ENCODE data around the gene ALDH8A1. TPM values are rescaled to one million over a fixed set of nuclear protein-coding genes. Genes with fewer than 3 reads are reported as not detected.

ALDH8A1 gene, protein sequence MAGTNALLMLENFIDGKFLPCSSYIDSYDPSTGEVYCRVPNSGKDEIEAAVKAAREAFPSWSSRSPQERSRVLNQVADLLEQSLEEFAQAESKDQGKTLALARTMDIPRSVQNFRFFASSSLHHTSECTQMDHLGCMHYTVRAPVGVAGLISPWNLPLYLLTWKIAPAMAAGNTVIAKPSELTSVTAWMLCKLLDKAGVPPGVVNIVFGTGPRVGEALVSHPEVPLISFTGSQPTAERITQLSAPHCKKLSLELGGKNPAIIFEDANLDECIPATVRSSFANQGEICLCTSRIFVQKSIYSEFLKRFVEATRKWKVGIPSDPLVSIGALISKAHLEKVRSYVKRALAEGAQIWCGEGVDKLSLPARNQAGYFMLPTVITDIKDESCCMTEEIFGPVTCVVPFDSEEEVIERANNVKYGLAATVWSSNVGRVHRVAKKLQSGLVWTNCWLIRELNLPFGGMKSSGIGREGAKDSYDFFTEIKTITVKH
- 13.7 TPM for total RNA-seq

DNA sequence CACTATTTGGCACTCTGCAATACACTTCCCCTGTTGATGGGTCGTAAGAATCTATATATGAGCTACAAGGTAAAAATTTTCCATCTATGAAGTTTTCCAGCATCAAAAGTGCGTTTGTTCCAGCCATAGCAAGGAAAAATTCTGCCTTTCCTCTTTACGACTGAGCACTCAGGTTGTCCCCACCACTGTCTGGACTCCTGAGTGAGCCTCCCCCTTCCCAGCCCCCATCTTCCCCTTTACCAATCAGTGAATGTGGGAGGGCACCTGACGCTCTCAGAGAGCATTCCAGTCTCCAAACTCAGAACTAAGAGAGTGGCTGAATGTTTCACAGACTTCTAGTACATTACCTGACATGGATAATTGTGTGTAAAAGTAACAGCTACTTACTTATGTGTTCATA, at the start of gene ALDH8A1:
ALDH8A1 (minus strand) TSS at position 175 of the 400 bp plus-strand sequence; CDS start at position 127, 48 bp downstream.

Other genes starting within 250 kb of the ALDH8A1 start
- 58.7 TPM for gene HBS1L, start 104.7 kb upstream of the ALDH8A1 start, total RNA-seq
- 4.4 TPM for gene MYB, start 231.2 kb upstream of the ALDH8A1 start, total RNA-seq